ENCODE results near the gene CPA4. TPM values are rescaled to one million over a fixed set of nuclear protein-coding genes. Genes with fewer than 3 reads are reported as not detected.

Gene CPA4
- total RNA-seq, 4 donors from 2014 or later: 0.22 to 0.51 TPM; not detected in 2

DNA sequence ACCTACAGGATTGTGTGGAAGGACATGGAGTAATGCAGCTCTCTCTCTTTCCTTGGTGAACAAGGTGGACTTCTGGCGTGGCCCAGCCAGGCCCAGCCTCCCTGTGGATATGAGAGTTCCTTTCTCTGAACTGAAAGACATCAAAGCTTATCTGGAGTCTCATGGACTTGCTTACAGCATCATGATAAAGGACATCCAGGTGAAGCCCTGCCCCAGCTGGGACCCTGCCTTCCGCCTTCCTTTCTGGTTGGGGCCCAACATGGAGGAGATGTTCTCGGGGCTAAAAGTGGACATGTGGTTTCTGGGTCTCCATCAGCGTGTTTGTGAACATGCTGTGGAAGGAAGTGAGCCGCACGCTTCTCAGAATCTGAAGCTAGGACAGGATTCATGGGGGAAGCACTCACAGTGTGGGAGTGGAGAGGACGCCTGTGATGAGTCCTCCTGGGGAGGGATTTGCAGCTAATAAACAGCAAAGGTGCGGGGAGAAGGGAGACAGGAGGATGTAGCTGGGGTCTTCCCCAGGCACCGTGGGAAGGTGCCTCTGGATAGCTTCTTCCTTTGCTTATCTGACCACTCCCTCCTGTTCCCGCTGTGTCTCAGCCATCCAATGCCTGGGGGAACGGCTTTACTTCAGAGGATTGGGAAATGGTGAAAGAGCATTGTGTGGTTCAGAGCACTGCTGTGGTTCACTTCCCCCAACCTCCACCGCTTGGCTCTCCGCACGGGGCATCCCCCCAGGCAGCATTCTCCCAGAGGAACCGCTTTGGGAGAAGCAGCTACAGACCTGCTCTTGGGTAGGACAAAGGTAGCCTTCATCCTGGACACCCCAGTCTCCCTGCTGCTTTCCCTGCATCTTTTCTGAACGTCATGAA lies 57.2 kb downstream of the CPA4 start:
- no peak for TF ChIP-seq CTCF (IDR thresholded peaks at IDR 0.05; ENCODE audit: low read depth)

GRCh38 chr7:130350945-130351790 lies 58.2 kb downstream of the CPA4 start:
- no peak for TF ChIP-seq CTCF (IDR thresholded peaks at IDR 0.05; ENCODE audit: low read depth)

DNA sequence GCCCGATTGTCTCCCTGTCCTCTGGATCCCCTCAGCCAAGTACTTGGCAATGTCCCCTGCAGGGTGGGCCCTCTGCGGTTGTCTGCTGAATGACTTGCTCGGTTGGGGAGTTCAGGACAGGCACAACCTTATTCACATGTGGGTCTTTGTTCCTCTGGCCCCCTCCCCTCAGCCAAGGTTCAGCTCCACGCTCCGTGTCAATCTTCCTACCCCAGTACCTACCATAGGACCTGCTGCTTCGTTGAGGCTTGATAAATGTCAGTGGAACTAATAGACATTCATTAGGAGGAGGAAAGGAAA lies 58.8 kb downstream of the CPA4 start:
- no peak for TF ChIP-seq CTCF (IDR thresholded peaks at IDR 0.05; ENCODE audit: low read depth)

- no peak for TF ChIP-seq CTCF (IDR thresholded peaks at IDR 0.05; ENCODE audit: low read depth)
Measured at GRCh38 chr7:130352194-130353074, 59.5 kb downstream of the CPA4 start.

DNA sequence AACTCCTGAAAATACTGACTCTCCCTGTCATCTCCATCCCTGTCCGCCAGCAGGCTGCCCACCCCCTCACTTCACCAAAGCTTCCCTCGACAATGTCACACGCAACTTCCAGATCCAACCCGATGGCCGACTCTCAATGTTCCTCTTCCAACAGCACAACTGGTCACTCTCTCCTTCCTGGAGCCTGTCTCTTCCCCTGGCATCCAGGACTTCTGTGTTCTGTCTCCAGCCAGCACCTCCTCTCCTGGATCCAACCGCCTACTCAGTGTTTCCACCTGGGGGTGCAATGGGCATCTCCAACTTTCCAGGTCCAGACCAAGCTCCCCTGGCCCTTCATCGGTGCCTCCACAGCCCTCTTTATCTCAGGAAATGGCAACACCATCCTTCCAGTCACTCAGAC lies 60.2 kb downstream of the CPA4 start:
- no peak for TF ChIP-seq CTCF (IDR thresholded peaks at IDR 0.05; ENCODE audit: low read depth)

- no peak for TF ChIP-seq CTCF (IDR thresholded peaks at IDR 0.05; ENCODE audit: low read depth)
Measured at GRCh38 chr7:130356121-130356875, 63.3 kb downstream of the CPA4 start.

Measured in subcutaneous adipose tissue (tissue), 4 donors.